ENCODE data around the gene CLC.

DNA sequence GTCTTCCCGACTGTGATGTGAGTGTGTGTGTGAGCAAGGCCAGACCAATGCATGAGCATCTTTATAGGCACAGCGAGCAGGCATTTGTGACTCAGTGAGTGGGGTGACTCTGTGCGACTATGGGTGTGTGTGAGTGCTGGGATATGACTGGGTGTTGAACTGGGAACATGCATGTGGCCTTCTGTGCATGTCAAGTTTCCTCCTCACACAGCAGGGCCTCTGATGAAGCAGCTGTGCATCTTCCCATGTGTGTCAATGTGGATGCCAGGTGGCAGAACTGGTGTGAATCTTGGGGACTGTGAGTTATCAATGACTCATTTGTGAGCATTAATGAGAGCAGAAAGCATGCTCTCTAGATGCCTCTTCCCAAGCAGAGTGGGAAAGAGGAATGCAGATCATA is 45.7 kb downstream of the CLC start:
- TF ChIP-seq, protein P1, sequence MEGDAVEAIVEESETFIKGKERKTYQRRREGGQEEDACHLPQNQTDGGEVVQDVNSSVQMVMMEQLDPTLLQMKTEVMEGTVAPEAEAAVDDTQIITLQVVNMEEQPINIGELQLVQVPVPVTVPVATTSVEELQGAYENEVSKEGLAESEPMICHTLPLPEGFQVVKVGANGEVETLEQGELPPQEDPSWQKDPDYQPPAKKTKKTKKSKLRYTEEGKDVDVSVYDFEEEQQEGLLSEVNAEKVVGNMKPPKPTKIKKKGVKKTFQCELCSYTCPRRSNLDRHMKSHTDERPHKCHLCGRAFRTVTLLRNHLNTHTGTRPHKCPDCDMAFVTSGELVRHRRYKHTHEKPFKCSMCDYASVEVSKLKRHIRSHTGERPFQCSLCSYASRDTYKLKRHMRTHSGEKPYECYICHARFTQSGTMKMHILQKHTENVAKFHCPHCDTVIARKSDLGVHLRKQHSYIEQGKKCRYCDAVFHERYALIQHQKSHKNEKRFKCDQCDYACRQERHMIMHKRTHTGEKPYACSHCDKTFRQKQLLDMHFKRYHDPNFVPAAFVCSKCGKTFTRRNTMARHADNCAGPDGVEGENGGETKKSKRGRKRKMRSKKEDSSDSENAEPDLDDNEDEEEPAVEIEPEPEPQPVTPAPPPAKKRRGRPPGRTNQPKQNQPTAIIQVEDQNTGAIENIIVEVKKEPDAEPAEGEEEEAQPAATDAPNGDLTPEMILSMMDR (conservative IDR thresholded peaks at IDR 0.05; ENCODE audit: low read length) = no peak
- no peak for TF ChIP-seq EZH2phosphoT487 (IDR thresholded peaks at IDR 0.05; ENCODE audit: borderline replicate concordance, low read depth, low read length)

Measured in OCI-LY7 (cell line).